Measurements from ENCODE around the gene RHCE.
"Not testable (repeated sequence)": the region's sequence is repeated elsewhere in the genome, so short reads cannot be mapped to it uniquely, and the experiment has no call there.

RHCE gene

GRCh38 chr1:25392841-25393240 is 27.8 kb downstream of the RHCE start:
- no peak overlapping the region for H3K4me3 ChIP-seq (ENCODE audit: low read depth, low read length)
- TF ChIP-seq, protein P1, sequence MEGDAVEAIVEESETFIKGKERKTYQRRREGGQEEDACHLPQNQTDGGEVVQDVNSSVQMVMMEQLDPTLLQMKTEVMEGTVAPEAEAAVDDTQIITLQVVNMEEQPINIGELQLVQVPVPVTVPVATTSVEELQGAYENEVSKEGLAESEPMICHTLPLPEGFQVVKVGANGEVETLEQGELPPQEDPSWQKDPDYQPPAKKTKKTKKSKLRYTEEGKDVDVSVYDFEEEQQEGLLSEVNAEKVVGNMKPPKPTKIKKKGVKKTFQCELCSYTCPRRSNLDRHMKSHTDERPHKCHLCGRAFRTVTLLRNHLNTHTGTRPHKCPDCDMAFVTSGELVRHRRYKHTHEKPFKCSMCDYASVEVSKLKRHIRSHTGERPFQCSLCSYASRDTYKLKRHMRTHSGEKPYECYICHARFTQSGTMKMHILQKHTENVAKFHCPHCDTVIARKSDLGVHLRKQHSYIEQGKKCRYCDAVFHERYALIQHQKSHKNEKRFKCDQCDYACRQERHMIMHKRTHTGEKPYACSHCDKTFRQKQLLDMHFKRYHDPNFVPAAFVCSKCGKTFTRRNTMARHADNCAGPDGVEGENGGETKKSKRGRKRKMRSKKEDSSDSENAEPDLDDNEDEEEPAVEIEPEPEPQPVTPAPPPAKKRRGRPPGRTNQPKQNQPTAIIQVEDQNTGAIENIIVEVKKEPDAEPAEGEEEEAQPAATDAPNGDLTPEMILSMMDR (IDR thresholded peaks at IDR 0.05; ENCODE audit: low read depth, low read length): no peak

GRCh38 chr1:25389721-25390120 is 30.9 kb downstream of the RHCE start:
- not testable (repeated sequence) for H3K4me3 ChIP-seq (ENCODE audit: low read depth, low read length)

DNA sequence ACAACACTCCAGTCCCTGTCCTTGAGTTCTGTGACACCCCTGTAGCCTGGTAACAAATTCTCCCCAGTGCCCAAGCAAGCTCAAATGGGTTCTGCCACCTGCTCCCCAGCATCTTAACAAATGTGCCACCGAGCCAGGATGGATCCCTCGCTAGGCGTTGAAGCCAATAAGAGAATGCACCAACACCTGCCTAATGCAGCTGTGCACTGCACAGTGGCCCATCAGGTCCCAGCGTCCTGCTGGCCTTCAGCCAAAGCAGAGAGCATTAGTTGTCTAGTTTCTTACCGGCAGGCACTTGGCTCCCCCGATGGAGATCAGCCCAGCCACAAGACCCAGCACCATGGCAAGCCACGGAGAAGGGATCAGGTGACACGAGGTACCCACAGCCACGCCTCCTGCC is 31.9 kb downstream of the RHCE start:
- not testable (repeated sequence) for H3K4me3 ChIP-seq (ENCODE audit: low read depth, low read length)

GRCh38 chr1:25387096-25387495 is 33.5 kb downstream of the RHCE start:
- not testable (repeated sequence) for H3K4me3 ChIP-seq (ENCODE audit: low read depth, low read length)

DNA sequence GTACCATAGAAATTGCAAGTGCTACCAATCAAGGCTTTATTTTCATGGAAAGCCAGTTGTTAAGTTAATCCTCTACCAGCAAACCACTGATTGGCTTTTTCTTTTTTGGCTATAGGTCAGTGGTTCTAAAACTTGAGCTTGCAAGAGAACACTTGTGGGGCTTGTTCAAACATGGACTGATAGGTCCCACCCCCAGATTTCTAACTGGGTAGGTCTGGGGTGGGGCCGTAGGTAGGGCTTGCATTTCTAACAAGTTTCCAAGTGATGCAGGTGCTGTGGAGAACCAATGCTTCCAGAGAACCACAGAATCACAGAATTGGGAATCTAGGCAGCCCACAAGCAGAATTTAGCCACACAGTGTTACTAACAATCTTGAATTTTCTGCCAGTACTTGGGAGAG is 36.8 kb downstream of the RHCE start:
- H3K4me3 ChIP-seq (ENCODE audit: low read depth, low read length): not testable (repeated sequence)

GRCh38 chr1:25383090-25383489 is 37.5 kb downstream of the RHCE start:
- not testable (repeated sequence) for H3K4me3 ChIP-seq (ENCODE audit: low read depth, low read length)

GRCh38 chr1:25382543-25382942 is 38.1 kb downstream of the RHCE start:
- H3K4me3 ChIP-seq (ENCODE audit: low read depth, low read length): not testable (repeated sequence)

DNA sequence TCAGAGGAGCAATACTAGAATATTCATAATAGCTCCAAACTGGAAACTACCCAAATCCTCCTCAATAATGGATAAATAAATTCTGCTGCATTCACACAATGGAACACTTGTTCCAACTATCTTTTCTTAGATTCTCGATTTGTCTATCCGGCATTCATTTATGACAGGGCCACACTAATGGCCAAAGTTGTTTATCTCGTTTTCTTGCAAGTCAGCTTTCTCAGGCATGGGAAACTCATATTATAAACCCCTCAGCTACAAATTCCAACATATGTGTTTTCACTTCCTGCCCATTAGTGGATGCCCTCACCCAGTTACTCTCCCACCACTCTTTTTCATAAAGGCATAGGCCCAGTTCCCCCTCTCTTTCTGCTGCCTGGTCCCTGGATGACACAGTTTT is 42.3 kb downstream of the RHCE start:
- not testable (repeated sequence) for H3K4me3 ChIP-seq (ENCODE audit: low read depth, low read length)

DNA sequence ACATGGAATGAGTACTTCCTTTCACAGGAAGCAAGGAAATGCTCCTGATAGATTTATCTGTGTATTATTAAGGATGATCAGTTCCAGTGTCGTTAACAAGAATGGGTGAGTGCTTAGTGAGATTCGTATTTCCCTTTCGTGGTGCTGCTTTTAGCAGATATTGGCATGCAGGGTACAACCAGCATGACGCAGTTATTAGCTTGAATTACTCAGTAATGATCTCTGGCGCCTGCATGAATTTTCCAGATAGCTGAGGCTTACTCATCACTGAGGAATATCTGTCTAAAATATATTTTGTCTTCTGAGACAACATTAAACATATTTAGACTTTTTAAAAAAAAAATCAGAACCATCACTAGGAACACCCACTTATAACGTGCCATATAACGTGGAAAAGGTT is 48.9 kb downstream of the RHCE start:
- H3K4me3 ChIP-seq (ENCODE audit: low read depth, low read length): not testable (repeated sequence)

GRCh38 chr1:25369691-25370271 is 50.8 kb downstream of the RHCE start:
- H3K4me3 ChIP-seq (ENCODE audit: low read depth, low read length): not testable (repeated sequence)

DNA sequence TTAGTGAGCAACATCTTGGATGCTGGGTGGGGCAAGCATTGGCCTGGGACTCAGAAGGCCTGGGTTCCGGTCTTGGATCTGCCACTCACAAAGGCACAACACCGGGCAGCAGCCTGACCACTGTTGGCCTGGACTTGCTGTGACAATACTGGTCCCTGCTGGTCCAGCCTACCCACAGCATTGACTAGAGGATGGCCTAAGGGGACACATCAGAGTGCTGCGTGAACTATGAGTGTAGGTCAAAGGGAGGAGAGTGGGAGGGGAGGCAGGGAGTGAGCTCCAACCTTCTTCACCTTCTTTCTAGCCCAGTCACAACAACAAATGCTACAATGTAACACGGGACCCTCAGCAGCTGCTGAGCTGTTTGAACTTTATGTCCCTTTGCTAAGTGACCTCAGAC is 51.4 kb downstream of the RHCE start:
- H3K4me3 ChIP-seq (ENCODE audit: low read depth, low read length): no peak overlapping the region
- TF ChIP-seq, protein P1 (IDR thresholded peaks at IDR 0.05; ENCODE audit: low read depth, low read length): no peak

GRCh38 chr1:25362634-25363559 is 57.7 kb downstream of the RHCE start:
- not testable (repeated sequence) for H3K4me3 ChIP-seq (ENCODE audit: low read depth, low read length)

DNA sequence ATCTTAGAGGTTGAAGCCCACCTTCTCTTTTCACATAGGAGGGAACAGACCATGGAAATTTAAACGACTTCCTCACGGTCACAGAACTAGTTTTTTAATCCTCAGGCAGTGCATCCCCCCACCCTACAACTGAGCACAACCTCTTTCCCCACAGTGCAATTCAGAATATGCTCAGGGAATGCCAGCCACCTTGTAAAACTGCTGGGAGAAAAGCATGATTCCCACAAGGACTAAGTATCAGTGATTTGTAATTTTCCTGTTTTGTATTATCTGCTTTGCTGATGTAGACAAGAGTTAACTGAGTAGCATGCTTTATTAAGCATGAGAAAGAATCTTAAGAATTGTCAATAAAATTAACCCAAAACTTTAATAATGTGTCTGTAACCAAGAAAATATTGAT is 58.7 kb downstream of the RHCE start:
- no peak overlapping the region for H3K4me3 ChIP-seq (ENCODE audit: low read depth, low read length)
- TF ChIP-seq, protein P1 (IDR thresholded peaks at IDR 0.05; ENCODE audit: low read depth, low read length): no peak

Measured in WI38 (cell line).